ENCODE results near the gene RELB.
"Not testable (repeated sequence)": the region's sequence is repeated elsewhere in the genome, so short reads cannot be mapped to it uniquely, and the experiment has no call there.

Gene RELB

DNA sequence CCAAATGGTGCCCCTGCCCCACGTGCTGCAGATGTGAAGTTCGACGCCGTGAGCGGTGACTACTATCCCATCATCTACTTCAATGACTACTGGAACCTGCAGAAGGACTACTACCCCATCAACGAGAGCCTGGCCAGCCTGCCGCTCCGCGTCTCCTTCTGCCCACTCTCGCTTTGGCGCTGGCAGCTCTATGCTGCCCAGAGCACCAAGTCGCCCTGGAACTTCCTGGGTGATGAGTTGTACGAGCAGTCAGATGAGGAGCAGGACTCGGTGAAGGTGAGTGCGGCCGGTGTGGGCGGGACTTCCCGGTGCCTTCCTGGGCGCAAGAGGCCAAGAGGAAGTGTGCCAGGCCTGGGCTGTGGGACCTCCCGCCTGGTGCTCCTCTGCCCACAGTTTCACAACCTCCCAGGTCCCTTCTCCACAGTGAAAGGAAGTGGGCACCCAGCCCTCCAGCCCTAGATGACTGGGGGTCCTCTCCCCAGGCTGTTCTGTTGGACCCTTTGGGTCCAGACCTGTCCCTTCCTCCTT, 14.1 kb upstream of the RELB start:
- FAIRE-seq: no peak

DNA sequence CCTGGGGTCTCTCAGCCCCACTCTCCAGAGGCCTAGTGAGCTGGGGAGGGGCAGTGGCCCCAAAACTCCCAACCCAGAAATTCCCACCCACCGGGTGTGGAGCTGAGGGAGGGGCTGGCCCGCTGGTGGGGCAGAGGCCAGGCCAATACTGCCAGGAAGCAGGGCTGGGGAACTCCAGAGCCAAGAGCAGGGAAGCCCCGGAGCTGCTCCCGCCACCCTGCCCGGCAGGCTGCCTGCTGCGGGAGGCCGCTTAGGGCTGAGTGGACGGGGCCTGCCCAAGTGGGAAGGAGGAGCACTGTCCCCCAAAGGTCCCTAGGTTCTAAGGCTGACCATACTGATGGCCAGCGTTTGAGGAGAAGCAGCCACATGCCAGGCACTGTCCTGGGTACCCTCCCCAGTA, 13.0 kb upstream of the RELB start:
- FAIRE-seq: no peak

DNA sequence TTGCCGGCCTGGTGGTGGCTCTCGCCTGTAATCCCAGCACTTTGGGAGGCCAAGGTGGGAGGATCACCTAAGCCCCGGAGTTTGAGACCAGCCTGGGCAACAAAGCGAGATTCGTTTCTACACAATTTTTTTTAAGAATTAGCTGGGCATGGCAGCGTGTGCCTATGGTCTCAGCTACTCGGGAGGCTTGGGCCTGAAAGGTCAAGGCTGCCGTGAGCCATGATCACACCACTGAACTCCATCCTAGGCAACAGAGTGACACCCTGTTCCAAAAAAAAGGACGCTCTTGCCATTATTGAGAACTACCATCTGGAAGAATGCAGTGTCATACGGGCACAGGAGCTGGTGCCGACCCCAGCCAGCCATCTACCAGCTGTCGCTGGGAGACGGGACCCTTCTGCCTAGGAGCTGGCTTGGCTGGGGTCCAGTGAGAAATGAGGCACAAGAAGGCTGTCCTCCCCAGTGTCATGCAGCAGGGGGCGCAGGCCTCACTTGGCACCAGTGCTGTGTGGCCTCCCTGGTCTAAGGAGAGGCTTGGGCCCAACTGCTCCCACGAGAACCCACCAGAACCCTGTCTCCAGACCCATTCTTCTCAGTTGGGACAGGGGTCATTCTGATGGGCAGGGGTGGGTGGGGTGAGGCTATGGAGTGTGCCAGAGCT, 12.2 kb upstream of the RELB start:
- no peak for FAIRE-seq

DNA sequence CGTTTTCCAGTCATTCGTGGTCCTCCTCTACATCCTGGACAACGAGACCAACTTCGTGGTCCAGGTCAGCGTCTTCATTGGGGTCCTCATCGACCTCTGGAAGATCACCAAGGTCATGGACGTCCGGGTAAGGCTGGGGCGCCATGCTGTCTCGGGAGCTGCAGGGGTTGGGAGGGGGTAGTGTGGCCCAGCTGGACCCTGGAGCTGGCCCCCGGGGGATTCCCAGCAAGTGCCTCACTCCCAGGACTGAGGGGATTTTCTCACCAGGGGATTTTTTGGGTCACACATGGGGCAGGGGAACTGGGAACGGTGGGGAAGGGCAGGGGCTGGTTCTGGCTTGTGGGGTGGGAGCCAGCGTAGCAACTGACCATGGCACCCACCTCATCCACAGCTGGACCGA, 10.8 kb upstream of the RELB start:
- FAIRE-seq: no peak

DNA sequence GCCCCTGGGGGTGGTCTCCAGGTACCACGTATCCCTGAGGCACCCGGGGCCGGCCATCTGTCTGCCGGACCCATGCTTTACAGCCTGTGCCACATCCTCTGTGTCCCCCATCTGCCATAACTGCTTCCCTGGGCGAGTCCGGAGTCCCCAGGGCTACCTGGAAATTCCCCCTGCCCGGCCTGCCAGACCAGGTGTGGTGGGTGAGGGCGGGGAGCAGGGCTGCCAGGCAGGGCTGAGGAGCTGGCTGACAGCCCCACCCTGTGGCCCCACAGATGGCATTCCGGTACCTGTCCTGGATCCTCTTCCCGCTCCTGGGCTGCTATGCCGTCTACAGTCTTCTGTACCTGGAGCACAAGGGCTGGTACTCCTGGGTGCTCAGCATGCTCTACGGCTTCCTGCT, 10.3 kb upstream of the RELB start:
- no peak for FAIRE-seq

DNA sequence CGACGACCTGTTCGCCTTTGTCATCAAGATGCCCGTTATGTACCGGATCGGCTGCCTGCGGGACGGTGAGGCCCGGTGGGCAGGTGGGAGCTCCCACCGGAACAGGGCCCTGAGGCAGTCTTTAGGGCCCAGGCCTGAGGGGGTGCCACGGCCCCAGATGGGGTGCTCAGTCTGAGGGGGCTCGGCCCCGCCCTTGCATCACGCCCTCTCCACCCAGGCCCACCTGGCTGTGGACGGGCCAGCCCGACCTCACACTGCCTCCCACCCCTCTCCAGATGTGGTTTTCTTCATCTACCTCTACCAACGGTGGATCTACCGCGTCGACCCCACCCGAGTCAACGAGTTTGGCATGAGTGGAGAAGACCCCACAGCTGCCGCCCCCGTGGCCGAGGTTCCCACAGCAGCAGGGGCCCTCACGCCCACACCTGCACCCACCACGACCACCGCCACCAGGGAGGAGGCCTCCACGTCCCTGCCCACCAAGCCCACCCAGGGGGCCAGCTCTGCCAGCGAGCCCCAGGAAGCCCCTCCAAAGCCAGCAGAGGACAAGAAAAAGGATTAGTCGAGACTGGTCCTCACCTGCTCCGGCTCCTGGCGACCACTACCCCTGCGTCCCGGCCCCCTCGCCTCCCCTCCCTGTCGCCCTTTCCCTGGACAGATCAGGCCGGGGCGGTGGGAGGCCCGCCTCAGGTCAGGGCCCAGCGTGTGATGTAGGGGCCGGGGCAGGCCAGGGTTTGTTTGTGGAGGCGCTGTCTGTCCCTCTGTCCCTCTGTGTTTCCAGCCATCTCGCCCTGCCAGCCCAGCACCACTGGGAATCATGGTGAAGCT, 8.7 kb upstream of the RELB start:
- no peak for FAIRE-seq

DNA sequence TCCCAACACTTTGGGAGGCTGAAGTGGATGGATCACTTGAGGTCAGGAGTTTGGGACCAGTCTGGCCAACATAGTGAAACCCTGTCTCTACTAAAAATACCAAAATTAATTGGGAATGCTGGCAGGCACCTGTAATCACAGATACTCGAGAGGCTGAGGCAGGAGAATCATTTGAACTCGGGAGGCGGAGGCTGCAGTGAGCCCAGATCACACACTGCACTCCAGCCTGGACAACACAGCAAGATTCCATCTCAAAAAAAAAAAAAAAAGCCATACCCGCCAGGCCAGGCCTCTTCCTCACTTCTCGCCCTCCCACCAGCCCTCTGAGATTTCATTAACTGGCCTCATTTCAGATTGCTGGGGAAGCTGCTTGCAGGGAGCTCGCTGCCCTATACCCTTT, 7.7 kb upstream of the RELB start:
- no peak for FAIRE-seq

DNA sequence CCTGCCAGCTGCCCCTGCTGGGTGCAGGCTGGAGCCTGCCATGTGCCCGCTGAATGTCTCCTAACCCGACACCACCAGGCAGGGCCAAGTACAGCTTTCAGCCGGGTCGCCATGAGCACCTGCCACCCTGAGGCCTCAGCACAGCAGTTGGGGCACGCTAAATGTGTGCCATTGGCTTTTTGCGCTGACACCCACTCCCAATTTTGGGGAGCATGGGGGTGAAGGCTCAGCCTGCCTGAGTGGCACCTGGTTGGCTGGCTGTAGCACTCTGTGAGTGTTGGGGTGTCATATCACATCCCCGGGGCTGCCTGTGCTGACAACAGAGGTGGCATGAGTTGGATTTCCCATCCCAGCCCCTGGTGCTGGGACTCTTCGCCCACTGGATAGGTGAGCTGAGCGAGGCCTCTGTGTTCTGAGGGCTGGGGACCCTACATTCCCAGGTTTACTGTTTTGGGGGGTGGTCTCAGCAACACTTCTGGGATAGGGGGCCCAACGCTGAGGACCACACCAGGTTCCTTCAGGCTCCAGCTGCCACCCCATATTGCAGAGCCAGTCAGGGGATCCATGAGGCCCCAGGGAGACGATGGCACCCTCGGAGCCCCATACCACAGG, 7.2 kb upstream of the RELB start:
- no peak for FAIRE-seq

DNA sequence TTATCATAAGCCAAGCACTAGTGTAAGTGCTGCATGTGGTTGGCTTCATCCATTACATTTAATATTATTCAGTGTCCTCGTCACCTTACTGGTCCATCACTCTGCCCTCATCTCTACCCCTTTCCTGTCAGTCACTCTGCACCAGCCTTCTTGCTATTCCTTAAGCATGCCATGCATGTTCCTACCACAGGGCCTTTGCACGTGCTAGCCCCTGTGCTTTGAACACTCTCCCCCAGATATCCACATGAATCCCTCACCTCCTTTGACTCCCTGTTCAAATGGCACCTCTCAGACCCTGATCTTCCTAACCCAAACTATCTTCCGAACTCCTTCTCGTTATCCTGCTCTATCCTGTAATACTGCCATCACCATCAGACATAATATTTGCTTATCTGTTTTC, 3.2 kb upstream of the RELB start:
- FAIRE-seq: no peak

DNA sequence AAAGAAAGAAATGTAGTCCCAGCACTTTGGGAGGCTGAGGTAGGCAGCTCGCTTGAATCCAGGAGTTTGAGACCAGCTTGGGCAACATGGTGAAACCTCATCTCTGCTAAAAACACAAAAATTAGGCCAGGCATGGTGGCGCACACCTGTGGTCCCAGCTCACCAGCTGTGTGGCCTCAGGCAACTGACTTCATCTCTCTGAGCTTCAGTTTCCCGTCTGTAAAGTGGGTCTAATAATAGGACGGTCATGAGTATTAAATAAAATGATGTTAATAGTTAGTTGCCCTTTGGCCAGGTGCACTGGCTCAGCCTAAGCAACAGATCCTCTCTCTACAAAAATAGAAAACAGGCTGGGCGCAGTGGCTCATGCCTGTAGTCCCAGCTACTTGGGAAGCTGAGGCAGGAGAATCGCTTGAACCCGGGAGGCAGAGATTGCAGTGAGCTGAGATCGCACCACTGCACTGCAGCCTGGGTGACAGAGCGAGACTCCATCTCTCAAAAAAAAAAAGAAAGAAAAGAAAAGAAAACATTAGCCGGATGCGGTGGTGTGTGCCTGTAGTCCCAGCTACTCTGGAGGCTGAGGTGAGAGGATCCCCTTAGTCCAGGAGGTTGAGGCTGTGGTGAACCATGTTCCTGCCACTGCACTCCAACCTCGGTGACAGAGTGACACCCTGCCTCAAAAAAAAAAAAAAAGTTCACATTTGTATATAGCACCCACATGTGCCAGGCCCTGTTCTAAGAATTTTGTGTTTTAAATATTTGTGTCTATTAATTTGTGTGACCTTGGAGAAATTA, 1.9 kb upstream of the RELB start:
- not testable (repeated sequence) for FAIRE-seq

DNA sequence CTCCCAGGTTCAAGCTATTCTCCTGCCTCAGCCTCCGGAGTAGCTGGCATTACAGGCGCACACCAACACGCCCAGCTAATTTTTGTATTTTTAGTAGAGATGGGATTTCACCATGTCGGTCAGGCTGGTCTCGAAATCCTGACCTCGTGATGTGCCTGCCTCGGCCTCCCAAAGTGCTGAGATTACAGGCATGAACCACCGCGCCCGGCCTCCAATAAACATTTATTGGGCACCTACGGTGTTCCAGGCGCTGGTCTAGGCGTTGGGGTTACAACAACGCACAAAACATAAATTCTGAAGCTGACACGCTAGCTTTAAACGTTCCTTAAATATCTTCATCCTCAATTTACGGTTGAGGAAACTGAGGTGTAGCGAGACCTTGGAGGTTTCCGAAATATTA, 599 bp upstream of the RELB start:
- not testable (repeated sequence) for FAIRE-seq

DNA sequence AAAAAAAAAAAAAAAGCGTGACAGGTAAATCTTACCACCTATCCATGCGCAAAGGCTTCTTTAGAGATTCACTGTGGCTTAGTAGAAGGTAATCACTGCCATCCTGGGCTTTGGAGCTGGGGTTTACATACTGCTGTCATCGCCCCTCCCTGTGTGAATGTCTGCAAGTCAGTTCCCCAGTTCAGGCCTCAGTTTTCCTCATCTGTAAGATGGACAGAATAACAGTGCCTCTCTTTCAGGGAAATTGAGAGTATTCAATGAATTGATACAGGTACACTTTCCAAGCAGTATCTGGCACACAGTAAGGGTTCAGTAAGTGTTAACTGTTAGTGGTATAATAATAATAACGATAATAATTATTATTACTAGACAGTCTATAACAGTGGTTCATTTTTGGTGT, 2.2 kb downstream of the RELB start:
- FAIRE-seq: no peak

DNA sequence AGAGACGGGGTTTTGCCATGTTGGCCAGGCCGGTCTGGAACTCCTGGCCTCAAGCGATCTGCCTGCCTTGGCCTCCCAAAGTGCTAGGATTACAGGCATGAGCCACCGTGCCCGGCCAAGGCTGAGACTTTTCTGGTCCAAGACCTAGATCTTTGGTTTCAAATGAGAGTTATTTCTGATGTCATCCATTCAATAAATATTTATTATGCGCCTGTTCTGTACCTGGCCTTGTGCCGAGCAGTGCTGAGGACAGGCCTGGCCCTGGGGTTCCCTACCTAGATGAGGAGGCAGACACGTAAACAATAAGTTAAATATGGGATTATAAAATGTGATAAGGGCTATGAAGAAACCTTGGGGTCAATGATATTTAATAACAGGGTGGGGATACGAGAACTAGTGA, 4.5 kb downstream of the RELB start:
- no peak for FAIRE-seq

DNA sequence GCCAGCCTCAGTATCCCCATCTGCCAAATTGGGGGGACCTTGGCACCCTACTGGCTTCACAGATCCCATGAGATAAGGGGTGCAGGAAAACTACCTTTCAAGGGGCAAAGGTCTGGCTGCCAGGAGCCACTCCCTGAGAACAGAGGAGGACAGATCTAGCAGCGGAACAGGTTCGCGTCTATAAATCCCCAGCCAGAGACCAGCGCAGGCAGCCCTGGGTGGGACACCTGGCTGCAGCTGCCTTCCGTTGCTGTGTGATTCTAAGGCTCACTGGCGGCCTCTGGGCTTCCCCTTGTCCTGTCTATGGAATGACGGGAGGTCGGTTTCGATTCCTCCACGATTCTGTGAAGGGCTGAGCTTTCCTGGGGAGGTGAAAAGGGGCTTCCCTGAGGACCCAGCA, 7.3 kb downstream of the RELB start:
- FAIRE-seq: no peak

DNA sequence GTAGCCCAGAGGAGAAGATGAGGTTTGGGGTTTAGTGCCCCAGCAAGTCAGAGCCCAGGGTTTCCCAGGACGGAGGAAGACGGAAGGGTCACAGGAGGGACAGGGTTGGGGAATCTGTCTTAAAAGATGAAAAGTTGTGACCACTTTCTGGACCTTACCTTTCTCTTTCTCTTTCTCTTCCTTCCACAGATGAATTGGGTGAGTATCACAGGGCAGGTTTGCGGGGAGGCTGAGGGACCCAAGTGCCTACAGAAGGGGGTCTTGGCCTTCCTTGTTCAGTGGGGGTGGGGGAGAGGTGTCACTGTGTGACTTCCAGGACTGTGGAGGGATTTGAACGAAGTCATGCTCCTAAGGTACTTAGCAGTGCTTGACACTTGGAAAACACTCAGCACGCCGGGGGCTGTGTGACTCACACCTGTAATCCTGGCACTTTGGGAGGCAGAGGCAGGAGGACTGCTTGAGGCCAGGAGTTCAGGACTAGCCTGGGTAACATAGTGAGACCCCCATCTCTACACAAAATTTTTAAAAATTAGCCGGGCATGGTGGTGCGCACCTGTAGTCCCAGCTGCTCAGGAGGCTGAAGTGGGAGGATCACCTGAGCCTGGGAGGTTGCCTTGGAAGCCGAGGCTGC, 8.5 kb downstream of the RELB start:
- no peak for FAIRE-seq

DNA sequence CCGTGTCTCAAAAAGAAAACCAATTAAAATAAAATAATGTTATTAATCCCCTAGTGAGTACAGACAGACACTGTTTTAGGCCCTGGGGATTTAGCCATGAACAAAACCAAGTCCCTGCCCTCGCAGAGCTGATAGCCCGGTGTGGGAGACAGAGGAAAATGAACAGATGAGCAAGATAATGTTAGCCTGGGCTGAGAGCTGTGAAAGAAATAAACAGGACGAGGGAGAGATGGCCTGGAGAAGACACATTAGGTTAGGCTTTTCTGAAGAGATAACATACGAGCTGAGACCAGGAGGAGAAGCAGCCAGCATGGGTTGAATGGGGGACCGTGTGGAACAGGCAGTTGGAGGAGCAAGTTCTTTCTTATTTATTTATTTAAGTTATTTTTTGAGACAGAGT, 9.0 kb downstream of the RELB start:
- no peak for FAIRE-seq

DNA sequence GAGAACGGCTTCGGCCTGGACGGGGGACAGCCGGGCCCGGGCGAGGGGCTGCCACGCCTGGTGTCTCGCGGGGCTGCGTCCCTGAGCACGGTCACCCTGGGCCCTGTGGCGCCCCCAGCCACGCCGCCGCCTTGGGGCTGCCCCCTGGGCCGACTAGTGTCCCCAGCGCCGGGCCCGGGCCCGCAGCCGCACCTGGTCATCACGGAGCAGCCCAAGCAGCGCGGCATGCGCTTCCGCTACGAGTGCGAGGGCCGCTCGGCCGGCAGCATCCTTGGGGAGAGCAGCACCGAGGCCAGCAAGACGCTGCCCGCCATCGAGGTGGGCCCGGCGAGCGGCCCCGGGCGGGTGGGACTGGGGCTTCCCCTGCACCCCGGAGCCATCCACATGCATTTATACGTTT, 10.7 kb downstream of the RELB start:
- FAIRE-seq: no peak

DNA sequence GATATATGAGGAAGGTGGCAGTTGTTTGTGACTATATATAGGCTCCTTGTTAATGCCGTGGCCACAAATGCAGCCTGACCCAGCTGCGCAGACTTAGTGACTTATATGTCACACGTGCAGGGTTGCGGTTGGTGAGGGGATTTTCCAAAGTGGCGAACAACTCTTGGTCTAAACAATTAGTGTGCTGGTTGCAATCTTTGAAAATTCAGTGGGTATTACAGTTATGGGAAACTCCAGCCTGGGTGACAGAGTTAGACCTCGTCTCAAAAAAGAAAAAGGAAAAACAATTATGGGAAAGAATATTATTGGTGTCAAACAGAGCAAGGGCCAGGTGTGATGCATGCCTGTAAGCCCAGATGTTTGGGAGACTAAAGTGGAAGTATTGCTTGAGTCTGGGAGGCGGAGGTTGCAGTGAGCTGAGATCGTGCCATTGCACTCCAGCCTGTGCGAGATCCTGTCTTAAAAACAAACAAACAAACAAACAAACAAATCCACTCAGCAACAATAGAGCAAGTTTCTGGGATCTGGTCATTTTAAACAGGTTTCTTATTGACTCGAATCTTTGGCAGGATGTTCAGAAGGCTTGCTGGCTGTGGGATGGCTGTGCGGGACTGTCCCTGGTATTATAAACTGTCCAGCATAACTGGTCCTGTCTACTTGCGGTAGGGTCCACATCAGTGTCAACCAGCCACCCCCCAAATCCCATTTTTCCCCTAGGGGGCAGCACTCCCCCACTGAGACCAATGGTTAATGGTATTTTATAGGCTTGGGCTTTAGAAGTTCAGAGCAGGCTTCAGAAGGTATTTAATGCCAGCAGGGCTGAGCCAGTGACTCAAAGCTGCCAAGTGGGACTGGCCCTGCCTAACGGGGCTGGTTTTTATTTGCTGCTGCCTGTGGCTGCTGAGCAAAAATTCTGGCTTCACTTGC, 15.4 kb downstream of the RELB start:
- no peak for FAIRE-seq

DNA sequence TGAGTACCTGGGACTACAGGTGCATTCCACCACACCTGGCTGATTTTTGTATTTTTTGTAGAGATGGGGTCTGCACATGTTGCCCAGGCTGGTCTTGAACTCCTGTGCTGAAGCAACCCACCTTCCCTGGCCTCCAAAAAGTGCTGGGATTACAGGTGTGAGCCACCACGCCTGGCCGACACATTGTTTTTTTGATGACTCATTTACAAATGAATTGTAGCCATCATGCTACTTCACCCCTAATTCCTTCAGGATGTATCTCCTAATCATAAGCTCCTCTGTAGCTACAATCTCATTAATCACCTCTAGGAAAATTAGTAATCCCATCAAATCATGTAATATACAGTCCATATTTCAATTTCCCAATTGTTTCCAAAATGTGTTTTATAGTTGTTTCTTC, 17.9 kb downstream of the RELB start:
- no peak for FAIRE-seq

DNA sequence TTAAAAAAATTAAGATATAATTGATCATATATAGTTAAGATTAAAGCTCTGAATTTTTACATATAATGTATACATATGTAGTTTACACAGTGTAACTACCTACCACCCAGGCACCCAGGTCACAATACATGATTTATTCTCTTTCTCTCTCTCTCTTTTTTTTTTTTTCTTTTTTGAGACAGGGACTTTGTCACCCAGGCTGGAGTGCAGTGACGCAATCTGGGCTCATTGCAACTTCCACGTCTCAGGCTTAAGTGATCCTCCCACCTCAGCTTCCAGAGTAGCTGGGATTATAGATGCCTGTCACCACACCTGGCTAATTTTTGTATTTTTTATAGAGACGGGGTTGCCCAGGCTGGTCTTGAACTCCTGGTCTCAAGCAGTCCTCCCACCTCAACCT, 18.8 kb downstream of the RELB start:
- no peak for FAIRE-seq

DNA sequence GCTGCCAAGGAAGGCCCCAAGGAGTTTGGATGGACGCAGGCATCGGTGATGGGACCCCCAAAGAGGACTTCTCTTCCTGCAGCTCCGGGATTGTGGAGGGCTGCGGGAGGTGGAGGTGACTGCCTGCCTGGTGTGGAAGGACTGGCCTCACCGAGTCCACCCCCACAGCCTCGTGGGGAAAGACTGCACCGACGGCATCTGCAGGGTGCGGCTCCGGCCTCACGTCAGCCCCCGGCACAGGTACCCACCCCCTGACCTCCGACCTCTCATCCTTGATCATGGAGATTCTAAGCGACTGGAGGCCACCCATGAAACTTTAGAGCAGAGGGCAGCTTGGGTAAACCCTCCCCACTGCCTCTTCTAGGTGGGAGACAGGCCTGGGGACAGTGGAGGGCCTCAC, 20.7 kb downstream of the RELB start:
- FAIRE-seq: no peak

Data from endometrium (tissue), 2 donors.